HG02588 (cell line): ENCODE measurements around the gene RNF207.
A peak's percentile ranks its signal among the peaks of the same experiment; 100 is the strongest.

Experiments
- ATAC-seq: cut with Tn5 transposase; IDR thresholded peaks from one replicate; pipeline ENCODE4 v1.9.1; 2021; ENCODE audit warnings: mild to moderate bottlenecking, moderate library complexity; ENCODE audit not compliant: unreplicated experiment

Gene RNF207

GRCh38 chr1:6247651-6248050, 41.7 kb downstream of the RNF207 start:
- no peak for ATAC-seq

DNA sequence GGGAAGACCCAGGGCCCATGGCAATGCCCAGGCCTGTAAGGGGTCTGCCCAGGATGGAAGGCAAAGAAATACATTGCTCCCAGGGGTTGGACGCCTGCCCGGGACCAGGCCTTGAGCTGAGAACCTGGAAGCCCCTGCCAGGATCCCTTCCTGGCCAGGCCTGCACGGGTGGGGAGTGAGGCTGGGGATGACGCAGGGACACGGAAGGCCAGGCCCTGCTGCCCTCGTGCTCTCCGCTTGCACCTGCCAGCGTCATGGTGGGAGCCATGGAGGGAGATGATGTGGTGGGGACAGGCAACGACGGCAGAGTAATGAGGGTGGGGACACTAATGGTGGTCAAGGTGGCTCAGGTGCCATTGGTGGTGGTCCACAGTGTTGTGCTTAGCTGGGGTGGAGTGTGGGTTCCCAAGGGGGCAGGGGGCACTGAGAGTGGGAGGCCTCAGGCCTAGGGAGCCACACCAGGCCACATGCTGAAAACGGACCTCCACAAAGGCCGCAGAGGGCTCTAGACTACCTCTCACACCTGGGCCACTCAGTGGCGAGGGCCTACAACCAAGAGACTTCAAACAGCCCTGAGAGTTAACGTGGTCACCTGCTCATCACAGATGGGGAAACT, 42.4 kb downstream of the RNF207 start:
- ATAC-seq = no peak

- ATAC-seq = no peak
Measured at GRCh38 chr1:6248932-6249738, 43.2 kb downstream of the RNF207 start.

- no peak for ATAC-seq
Measured at GRCh38 chr1:6249739-6250689, 44.1 kb downstream of the RNF207 start.

- ATAC-seq = no peak
Measured at GRCh38 chr1:6251233-6251632, 45.3 kb downstream of the RNF207 start.

DNA sequence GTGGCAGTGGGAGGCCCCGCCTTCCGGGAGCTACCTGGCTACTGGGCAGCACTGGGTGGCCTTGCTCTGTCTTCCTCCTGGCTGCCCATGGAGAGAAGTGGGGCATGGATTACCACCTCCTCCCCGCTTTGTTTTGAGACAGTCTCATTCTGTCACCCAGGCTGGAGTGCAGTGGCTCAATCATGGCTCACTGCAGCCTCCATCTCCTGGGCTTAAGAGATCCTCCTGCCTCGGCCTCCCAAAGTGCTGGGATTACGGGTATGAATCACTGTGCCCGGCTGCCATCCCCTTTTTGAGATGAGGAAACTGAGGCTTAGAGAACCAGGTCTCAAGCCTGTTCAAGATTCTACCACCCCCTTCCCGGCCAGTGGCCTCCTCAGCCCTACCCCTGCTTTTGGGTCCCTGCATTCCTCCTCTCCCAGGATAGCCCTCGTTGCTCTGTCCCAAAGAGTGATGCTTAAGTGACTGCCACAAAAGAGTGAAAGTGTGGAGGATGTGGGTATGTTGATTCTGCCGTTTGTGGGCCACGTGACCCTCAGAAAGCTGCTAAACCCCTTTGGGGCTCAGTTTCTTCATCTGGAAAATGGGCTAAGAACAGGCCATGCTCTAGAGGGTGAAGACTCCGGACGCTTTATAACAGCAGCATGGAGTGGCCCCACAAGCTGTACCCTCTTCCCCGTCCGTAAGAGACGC, 45.9 kb downstream of the RNF207 start:
- ATAC-seq = no peak

DNA sequence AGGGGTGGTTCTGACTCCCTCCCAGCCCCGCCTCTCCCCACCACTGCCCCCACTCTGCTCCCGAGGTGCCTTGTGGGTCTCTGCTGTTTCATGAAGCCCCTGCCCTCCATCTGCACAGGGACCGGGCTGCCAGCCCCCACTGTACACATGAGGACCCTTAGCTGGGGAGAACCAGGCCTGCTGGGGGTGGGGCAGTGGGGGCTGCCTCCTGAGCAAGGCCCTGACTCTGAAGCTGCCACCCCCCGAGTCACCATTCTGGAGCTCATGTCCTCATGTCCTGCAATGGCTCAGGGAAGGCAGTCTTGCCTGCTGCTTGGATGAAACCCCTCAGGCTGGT, 46.4 kb downstream of the RNF207 start:
- ATAC-seq = no peak

- no peak for ATAC-seq
Measured at GRCh38 chr1:6253380-6253779, 47.5 kb downstream of the RNF207 start.

DNA sequence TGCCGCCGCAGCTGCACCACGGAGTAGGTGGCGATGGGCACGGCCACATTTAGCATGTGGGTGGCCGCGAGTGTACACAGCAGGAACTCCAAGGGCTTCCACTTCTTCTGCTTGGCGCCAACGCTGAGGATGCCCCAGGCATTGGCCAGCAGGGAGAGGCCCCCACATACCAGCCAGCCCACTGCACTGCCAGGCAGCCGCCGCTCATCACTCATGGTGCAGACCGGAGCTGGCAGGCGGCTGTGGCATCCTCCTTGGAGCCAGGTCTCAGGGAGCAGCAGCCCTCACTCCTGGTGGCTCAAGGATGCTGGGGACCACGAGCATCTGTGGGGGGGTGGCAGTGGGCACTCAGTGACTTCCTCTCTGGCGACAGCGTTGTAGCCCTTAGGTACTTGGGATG, 48.8 kb downstream of the RNF207 start:
- no peak for ATAC-seq

GRCh38 chr1:6256645-6257044, 50.7 kb downstream of the RNF207 start:
- no peak for ATAC-seq

GRCh38 chr1:6257541-6258069, 51.7 kb downstream of the RNF207 start:
- ATAC-seq = no peak

DNA sequence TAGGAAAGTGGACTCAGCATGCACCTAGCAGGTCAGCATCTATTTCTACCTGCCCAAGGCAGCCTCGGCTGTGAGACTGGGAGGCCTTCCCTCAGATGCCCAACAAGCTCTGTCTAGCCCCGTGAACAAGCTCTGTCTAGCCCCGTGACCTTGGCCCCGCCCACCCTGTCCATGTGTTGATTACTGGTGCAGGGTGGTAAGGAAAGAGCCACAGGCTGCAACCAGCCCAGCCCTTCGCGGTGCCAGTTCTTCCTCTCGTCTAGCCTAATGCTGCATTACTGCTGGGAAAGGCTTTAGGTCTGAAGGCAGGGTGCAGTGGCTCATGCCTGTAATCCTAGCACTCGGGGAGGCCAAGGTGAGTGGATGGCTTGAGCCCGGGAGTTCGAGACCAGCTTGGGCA, 52.8 kb downstream of the RNF207 start:
- ATAC-seq = no peak

GRCh38 chr1:6259491-6260362, 53.8 kb downstream of the RNF207 start:
- peak; percentile 56 for ATAC-seq

- no peak for ATAC-seq
Measured at GRCh38 chr1:6260433-6260934, 54.6 kb downstream of the RNF207 start.

- no peak for ATAC-seq
Measured at GRCh38 chr1:6260961-6261614, 55.2 kb downstream of the RNF207 start, which contains the start of gene GPR153. TSS of gene GPR153 (minus strand) at chr1:6261098. CDS start at chr1:6254905, 6,193 bp downstream.

DNA sequence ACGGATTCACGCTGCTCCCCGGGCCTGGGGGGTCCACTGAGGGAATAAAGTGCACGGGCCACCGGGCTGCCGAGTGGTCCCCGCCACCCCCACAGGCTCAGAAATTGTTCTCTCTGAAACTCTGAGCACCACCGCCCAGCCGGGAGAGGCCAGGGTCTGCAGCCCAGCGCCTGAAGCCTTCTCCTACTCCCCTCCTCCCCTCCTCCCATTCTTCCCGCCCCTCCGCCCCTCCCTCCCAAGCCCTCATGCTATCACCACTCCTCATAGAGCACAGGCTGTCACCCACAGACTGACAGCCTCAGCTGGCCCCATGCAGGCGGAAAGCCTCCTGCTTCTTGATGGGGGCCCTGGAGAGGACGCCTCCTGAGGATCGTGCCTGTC, 55.7 kb downstream of the RNF207 start:
- no peak for ATAC-seq

- no peak for ATAC-seq
Measured at GRCh38 chr1:6262555-6263420, 56.9 kb downstream of the RNF207 start.

- no peak for ATAC-seq
Measured at GRCh38 chr1:6263716-6264115, 57.8 kb downstream of the RNF207 start.
